Endodermal cell (in vitro differentiated cells): ENCODE measurements around the gene ARHGAP6. TPM values are rescaled to one million over a fixed set of nuclear protein-coding genes. Genes with fewer than 3 reads are reported as not detected.

Experiments used
- DNase-seq: peaks from one replicate; pipeline ENCODE4 v3.0.0-alpha.2; 2017
- H3K27ac ChIP-seq: 2 replicates; pipeline ENCODE4 v1.5.1; 2013; ENCODE audit warnings: mild to moderate bottlenecking, low read depth, low read length, moderate library complexity
- H3K27me3 ChIP-seq: 2 replicates; pipeline ENCODE4 v1.6.1; 2013; ENCODE audit warnings: mild to moderate bottlenecking, low read length, moderate library complexity; ENCODE audit not compliant: insufficient read depth, control insufficient read depth, poor library complexity, severe bottlenecking
- H3K36me3 ChIP-seq: 2 replicates; pipeline ENCODE4 v1.7.0; 2013; ENCODE audit warnings: mild to moderate bottlenecking, low read length, moderate library complexity; ENCODE audit not compliant: control insufficient read depth, insufficient read depth
- H3K4me1 ChIP-seq: one replicate; pipeline ENCODE4 v1.7.0; 2013; ENCODE audit warnings: low read length; ENCODE audit not compliant: control insufficient read depth, insufficient read depth
- H3K4me3 ChIP-seq: 2 replicates; pipeline ENCODE4 v1.5.1; 2013; ENCODE audit warnings: mild to moderate bottlenecking, low read length, moderate library complexity
- H3K9ac ChIP-seq: 2 replicates; pipeline ENCODE4 v1.6.1; 2013; ENCODE audit warnings: mild to moderate bottlenecking, low read length, moderate library complexity; ENCODE audit not compliant: poor library complexity, severe bottlenecking; ENCODE audit errors: extremely low read depth
- H3K9me3 ChIP-seq: 2 replicates; pipeline ENCODE4 v1.6.1; 2013; ENCODE audit warnings: mild to moderate bottlenecking, low read length, moderate library complexity; ENCODE audit not compliant: control insufficient read depth
- H3K27ac Mint-ChIP-seq: 2 replicates; pipeline ENCODE4 v1.8.0; 2020; ENCODE audit warnings: mixed read lengths
- H3K27me3 Mint-ChIP-seq: 2 replicates; pipeline ENCODE4 v1.8.0; 2021; ENCODE audit warnings: mild to moderate bottlenecking, mixed read lengths; ENCODE audit not compliant: insufficient read depth
- H3K36me3 Mint-ChIP-seq: 2 replicates; pipeline ENCODE4 v1.8.0; 2020; ENCODE audit warnings: low read depth, mixed read lengths
- H3K4me1 Mint-ChIP-seq: 2 replicates; pipeline ENCODE4 v1.8.0; 2020; ENCODE audit warnings: mixed read lengths
- H3K4me3 Mint-ChIP-seq: 2 replicates; pipeline ENCODE4 v1.8.0; 2020; ENCODE audit warnings: mild to moderate bottlenecking, moderate library complexity, mixed read lengths
- H3K9me3 Mint-ChIP-seq: 2 replicates; pipeline ENCODE4 v1.8.0; 2020; ENCODE audit warnings: mild to moderate bottlenecking, mixed read lengths
- WGBS, 2 experiments: methylation state at CpG; one replicate each; pipeline versions ENCODE4 v1.1.5 to v1.1.7; 2013; ENCODE audit warnings: missing lambda C conversion rate in 2 of 2, mixed read lengths in 1 of 2; ENCODE audit not compliant: insufficient coverage in 1 of 2, insufficient read length in 1 of 2; 5-methylcytosine and 5-hydroxymethylcytosine counted together
- total RNA-seq, 2 donors: library from RNA; stranded (reverse); fragmentation: NEBNext Ultra II Directional in 1 of 2; extraction: Animal tissue kit (Norgen Biotek cat#: 25700) in 1 of 2; gene quantifications; 2 replicates in 1 of 2; 3 replicates in 1 of 2; pipeline ENCODE4 v1.2.1, GENCODE V29; 2021
- TF ChIP-seq, protein P1 (sequence below): fragments of 200-600 bp; sonication (generic); conservative IDR thresholded peaks from 2 replicates; pipeline ENCODE4 v1.5.0; 2021; ENCODE audit warnings: antibody characterized with exemption, mild to moderate bottlenecking

Gene ARHGAP6
- total RNA-seq, 2 donors from 2014 or later: 0.48 to 0.73 TPM

DNA sequence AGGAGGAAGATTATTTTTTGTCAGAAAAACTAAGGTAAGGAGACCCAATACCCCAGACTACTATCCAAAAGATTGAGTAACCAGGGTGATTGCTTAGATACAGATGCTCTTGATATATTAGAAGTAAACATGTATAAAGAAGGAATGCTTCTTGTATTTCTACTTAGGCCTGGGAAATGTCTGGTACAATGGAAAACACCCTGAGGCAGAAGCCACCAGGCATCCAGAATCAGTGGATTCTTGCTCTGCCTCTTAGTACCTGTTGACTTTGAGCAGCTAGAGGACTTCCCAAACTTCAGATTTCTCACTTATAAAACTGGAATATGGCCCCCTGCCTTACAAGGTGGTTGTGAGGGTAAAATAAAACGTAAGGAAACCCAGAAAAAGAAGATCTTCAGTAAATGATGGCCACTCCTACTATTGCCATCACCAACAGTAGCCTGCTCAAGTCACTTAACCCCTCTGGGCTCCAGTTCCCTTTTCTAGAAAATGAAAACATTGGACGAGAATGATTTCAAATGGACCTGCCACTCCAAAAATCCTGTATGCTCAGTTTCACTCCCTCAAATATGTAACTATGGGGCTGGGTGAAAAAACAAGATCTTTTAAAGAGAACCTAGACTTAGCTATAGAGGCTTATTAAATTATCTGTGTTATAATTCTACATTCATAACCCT lies 315.9 kb downstream of the ARHGAP6 start:
- Histone ChIP-seq H3K9me3 (no peaks in the 10 kb centered on the region), H3K4me3 (no peak overlapping the region), H3K9ac (no peak overlapping the region), H3K36me3 (no peaks in the 10 kb centered on the region), H3K27me3 (no peaks in the 10 kb centered on the region), H3K4me1 (no peaks in the 10 kb centered on the region), H3K27ac (no peak overlapping the region)
- Mint-ChIP-seq H3K4me3 (no peak overlapping the region), H3K36me3 (no peaks in the 10 kb centered on the region), H3K9me3 (peaks cover 11% of the 10 kb centered on the region), H3K27me3 (no peaks in the 10 kb centered on the region), H3K27ac (no peak overlapping the region), H3K4me1 (no peaks in the 10 kb centered on the region)
- 50% methylated on average over 1 of the region's 2 CpGs; no CpG with 5 or more reads in 1 of the 2 experiments for WGBS, 2 experiments
- DNase-seq: no peak
- TF ChIP-seq, protein P1, sequence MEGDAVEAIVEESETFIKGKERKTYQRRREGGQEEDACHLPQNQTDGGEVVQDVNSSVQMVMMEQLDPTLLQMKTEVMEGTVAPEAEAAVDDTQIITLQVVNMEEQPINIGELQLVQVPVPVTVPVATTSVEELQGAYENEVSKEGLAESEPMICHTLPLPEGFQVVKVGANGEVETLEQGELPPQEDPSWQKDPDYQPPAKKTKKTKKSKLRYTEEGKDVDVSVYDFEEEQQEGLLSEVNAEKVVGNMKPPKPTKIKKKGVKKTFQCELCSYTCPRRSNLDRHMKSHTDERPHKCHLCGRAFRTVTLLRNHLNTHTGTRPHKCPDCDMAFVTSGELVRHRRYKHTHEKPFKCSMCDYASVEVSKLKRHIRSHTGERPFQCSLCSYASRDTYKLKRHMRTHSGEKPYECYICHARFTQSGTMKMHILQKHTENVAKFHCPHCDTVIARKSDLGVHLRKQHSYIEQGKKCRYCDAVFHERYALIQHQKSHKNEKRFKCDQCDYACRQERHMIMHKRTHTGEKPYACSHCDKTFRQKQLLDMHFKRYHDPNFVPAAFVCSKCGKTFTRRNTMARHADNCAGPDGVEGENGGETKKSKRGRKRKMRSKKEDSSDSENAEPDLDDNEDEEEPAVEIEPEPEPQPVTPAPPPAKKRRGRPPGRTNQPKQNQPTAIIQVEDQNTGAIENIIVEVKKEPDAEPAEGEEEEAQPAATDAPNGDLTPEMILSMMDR: no peak

DNA sequence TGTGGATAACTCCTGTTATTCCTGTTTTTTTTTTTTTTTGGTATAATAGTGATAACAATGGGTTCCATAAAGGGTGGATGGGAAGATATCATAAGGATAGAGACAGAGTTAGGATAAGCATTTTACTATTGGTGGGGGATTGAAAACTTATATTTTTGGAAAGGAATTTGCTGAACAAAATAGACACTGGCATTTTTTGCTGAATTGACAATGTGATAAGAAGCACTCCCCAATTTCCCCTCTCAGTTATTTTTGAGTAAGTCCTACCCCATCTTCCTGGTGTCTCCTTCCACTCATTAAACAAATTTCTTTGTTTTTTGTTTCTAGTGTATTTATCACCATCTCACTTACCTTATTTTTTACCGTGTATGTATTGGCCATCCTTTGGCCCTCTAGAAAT lies 316.7 kb downstream of the ARHGAP6 start:
- no peaks in the 10 kb centered on the region for H3K36me3 Mint-ChIP-seq
- 100% methylated on average over 1 of the region's 1 CpG; no CpG with 5 or more reads in 1 of the 2 experiments for WGBS, 2 experiments

DNA sequence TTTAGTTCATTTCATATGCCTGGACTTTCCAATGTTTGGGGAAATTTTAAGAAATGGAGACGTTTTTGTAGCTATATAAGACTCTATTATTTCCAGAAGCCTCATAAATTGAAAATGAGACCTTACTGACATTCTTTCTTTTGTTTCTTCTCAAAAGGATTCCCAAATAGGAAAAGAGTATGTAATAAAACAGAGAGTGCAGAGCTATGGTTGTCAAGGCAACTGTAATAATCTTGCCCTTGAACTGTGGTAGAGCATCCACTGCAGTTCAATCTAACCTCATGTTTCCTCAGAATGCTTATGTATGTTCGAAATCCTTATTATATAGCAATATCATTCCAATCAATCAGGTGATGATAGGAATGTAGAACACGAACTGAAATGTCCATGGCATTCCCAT lies 318.4 kb downstream of the ARHGAP6 start:
- TF ChIP-seq, protein P1: no peak
- peaks cover 17% of the 10 kb centered on the region for H3K9me3 Mint-ChIP-seq
- Histone ChIP-seq H3K4me1 (no peaks in the 10 kb centered on the region), H3K36me3 (no peaks in the 10 kb centered on the region), H3K4me3 (no peak overlapping the region), H3K9ac (no peak overlapping the region), H3K9me3 (no peaks in the 10 kb centered on the region), H3K27me3 (no peaks in the 10 kb centered on the region), H3K27ac (no peak overlapping the region)
- no peak overlapping the region for H3K4me3 Mint-ChIP-seq
- H3K27me3 Mint-ChIP-seq: no peaks in the 10 kb centered on the region
- H3K36me3 Mint-ChIP-seq: no peaks in the 10 kb centered on the region
- no peaks in the 10 kb centered on the region for H3K4me1 Mint-ChIP-seq
- H3K27ac Mint-ChIP-seq: no peak overlapping the region
- WGBS, 2 experiments: 95% methylated on average over 2 of the region's 3 CpGs; no CpG with 5 or more reads in 1 of the 2 experiments
- no peak for DNase-seq

More for the DNA sequence above, 316.7 kb downstream of the ARHGAP6 start:
- no peak overlapping the region for H3K27ac Mint-ChIP-seq
- H3K27me3 Mint-ChIP-seq: no peaks in the 10 kb centered on the region
- Histone ChIP-seq H3K27ac (no peak overlapping the region), H3K4me3 (no peak overlapping the region), H3K4me1 (no peaks in the 10 kb centered on the region), H3K27me3 (no peaks in the 10 kb centered on the region), H3K9me3 (no peaks in the 10 kb centered on the region), H3K36me3 (no peaks in the 10 kb centered on the region), H3K9ac (no peak overlapping the region)
- TF ChIP-seq, protein P1: no peak
- H3K4me3 Mint-ChIP-seq: no peak overlapping the region
- no peaks in the 10 kb centered on the region for H3K4me1 Mint-ChIP-seq
- DNase-seq: no peak
- peaks cover 13% of the 10 kb centered on the region for H3K9me3 Mint-ChIP-seq
